HG02981 (cell line): ENCODE data around the gene B4GALNT2.

Experiments
- ATAC-seq: cut with Tn5 transposase; IDR thresholded peaks from one replicate; pipeline ENCODE4 v1.9.1; 2021; ENCODE audit warnings: mild to moderate bottlenecking, moderate library complexity; ENCODE audit not compliant: unreplicated experiment

The B4GALNT2 gene

DNA sequence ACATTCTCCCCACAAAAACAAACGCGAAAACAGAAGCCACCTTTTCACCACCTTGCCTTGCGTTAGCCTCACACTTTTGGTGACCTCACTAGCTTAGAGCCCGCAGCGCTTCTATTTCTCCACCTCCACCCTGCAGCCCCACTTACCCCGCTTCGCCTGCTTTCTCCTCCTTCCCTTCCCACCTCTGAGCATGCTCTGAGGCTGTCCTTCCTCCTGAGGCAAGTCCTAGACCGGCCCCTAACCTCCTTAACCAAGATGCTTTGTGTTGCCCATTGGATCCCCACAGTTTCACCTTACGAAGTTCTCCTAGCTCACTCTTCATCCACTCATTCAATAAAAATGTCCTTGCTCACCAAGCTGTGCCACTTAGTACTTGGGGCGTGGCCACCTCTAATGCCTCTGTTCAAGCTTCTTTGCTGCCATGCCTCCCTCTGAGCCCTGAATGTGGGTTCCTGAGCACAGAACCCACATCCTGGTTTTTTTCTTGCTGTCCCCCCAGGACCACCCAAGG is 76.5 kb downstream of the B4GALNT2 start:
- no peak for ATAC-seq

DNA sequence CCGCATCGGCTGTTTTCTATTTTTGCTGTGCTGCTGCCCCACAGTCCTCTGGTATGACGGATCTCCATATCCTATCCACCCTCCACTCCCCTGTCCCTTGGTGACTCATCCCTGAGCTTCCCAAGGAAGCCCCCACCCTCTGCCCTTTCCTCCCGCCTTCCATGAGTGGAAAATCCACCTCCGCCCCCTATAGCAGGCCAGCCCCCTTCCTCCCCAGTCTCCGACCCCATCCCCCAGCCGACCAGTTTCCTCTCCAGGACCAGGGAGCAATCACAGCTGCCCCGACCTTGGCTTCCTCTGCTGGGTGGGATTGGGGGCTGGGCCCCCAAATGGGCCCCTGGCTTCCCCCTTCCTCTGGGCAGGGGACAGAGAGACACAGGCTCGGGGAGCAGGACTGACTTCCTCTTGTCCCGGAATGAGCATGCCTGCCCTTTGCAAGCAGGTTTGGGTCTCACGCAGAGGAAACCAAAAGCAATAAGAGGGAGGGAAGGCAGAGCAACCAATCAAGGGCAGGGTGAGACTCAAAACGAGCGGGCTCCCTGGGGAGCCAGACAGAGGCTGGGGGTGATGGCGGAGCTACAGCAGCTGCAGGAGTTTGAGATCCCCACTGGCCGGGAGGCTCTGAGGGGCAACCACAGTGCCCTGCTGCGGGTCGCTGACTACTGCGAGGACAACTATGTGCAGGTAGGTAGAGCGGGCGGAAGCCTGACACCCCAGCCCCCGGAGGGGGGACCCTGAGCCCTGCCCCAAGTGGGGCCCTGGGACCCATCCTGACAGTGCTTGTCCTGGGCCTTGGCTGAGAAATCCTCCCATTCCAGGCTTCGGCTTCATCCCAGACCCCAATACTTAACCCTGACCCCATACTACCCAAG is 77.8 kb downstream of the B4GALNT2 start, which contains the start of the genes ABI3 and GNGT2:
ABI3 (plus strand) TSS at position 550 of the 872 bp plus-strand sequence; CDS start at position 568, 18 bp downstream.
GNGT2 (minus strand) TSS at position 417 of the 872 bp plus-strand sequence. CDS start 3,152 bp downstream, outside the sequence.
- ATAC-seq, result peak; percentile 85

DNA sequence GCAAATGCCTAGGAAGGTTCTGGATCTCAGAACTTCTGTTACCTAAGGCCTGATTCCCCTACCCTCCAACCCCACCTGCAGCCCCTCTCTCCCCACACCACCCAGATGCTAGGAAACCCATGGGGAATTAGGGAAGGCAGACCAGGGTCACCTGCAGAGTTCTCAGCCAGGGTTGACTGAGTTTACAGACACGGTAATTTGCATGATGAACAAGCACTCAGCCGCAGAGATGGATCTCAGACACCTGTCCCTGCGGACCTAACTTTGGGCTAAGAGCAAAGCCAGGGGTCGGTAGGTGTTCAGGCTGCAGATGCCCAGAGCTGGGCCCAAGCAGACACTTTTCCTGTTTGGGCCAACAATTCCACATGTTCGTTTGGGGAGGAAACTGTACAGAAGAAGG is 80.8 kb downstream of the B4GALNT2 start:
- ATAC-seq, result no peak

DNA sequence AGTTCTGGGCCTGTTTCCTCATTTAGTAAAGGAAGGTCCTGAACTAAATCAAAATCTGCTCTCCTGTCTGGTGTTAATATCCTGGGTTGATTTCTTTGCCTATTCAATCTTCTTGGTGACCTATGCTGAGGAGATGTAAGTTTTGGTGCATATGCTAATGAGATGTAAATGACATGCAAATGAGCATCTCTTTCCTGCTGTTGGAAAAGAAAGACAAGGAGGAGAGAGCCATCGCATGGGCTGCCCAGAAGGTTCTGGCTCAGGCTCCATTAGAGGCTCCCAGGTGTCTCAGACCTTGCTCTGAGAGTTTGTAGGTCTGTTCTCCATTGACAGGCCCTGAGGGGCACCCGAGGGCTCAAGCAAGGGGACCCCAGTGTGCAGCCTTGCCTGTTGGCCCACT is 81.3 kb downstream of the B4GALNT2 start:
- ATAC-seq, result no peak

DNA sequence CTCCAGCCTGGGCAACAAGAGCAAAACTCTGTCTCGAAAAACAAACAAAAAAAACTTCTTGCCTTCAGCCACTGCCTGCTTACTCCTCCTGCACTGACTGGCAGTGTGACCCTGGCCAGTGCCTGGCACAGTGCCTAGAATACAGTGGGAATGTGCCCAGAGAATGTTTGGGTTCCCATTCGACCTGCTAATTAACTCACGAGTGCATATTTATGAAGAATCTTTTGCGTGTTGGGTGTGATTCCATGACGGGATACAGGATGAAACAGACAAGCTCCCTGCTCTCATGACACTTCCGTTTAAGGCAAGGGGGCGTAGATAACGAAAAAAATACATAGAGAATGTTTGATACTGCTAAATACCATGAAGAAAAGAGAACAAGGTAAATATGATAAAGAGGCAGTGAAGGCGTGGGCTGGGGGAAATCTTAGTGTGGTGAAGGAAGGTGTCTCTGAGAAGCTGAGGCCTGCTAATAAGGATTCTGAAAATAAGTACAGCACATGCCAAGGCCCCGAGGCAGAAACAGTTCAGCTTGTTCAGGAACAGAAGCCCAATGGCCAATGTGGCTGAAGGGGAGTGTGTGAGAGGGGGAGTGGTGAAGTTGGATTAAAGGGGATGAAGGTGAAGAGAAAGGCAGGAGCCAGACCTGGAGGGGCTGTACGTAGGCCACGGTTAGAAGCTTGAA is 82.2 kb downstream of the B4GALNT2 start:
- ATAC-seq, result no peak

DNA sequence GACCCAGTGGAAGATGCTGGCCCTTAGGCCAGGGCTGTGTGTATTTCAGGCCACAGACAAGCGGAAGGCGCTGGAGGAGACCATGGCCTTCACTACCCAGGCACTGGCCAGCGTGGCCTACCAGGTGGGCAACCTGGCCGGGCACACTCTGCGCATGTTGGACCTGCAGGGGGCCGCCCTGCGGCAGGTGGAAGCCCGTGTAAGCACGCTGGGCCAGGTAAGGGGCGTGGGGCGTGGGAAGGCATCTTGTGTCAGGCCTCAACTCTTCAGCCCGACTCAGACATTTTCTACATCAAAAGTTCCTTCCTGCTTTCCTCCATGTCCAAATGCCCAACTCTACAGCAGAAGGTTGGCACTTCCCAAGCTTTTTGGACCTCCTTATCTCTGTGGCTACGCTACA is 83.9 kb downstream of the B4GALNT2 start:
- no peak for ATAC-seq

DNA sequence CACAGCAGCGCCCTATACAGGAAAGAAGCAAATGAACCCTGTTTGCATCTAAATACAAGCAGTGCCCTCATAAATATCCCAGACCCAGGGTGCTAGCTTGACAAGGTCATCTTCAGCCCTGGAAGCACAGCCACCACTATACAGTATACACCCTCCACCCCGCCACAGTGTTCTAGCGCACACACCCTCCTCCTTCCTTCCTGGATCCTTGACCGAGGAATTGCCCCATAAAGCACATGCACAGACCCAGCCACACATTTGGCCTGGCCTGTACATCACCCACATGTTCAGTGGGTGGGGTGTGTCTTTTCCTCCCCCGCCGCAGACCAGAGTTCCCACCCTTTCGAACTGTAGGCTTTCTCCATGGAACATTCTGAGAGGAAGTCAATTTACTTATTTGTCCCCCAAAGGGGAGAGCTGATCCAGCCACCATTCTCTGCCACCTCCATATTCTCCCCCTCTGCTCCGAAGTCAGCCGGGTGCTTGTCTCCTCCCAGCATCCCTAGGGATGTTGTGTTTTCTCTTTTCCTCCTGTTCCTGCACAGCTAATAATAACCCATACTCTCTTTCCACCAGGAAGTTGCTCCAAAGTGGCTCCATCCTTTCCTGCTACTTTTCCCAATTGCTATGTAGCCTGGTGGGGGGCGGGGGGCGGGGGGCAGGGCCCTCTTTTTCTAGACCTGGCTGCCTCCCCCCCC is 84.5 kb downstream of the B4GALNT2 start:
- no peak for ATAC-seq

DNA sequence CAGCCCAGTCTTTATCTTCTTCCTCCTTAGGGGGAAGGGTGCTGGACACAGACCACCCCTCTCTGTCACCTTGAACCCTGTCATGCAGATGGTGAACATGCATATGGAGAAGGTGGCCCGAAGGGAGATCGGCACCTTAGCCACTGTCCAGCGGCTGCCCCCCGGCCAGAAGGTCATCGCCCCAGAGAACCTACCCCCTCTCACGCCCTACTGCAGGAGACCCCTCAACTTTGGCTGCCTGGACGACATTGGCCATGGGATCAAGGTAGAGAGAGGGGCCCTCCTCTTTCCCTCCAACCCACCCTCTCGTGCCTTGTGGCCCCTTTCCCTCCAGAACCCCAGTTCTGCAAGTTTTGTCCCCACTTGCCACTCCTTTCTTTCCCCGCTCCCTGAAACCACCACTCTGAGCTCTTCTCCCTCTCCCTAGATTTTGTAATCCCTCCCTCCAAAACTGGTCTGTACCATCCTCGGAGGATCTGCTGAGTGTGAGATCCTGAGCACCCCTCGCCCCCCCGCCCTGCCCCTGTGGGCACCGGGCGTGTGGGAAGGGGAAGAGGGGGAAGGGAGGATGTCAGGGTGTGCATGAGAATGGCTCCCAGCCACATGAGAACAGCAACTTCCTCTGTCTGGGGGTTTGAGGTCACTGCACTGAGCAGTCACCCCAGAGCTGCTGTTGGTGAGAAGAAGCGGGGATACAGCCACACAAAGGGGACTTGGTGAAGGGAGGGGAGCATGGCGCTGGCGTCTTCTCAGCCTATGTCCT is 85.3 kb downstream of the B4GALNT2 start:
- peak; percentile 52 for ATAC-seq

DNA sequence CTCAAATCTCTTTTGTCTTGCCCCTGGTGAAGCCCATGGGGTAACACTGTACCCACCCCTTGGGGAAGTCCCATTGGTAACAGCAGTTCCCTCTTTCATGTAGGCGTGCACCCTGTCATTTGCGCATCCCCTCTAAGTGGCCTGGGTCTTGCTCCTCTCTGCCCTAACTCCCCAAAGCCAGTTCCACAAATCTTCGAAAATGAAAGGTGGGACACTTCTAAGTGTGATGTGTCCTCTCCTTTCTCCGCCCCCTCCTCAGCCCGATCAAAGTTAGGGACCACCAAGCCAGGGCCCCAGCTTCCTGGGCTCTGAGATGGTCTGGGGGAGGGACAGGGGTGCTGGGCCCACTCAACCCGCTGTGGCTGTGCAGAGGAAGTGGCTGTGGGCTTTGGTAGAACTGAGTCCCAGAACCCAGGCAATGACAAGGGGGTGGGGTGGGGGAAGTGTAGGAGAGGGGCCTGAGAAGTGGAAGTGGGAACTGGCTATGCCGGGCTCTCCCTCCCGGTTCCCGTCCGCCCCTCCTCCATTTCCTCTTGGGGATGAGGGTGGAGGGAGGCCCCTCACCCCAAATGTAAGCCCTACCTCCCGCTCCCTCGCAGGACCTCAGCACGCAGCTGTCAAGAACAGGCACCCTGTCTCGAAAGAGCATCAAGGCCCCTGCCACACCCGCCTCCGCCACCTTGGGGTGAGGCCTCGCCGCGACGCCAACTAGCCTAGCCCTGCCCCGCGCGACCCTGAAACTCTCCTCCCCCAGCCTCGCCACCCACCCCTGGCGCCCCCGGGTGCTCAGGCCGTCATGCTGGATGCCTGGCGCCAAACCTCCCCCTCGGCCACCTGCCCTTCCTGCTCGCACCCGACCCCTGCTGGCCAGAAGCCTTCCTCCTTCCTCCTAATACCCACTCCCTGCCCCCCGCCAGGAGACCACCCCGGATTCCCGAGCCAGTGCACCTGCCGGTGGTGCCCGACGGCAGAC is 86.7 kb downstream of the B4GALNT2 start:
- ATAC-seq, result peak; percentile 40

DNA sequence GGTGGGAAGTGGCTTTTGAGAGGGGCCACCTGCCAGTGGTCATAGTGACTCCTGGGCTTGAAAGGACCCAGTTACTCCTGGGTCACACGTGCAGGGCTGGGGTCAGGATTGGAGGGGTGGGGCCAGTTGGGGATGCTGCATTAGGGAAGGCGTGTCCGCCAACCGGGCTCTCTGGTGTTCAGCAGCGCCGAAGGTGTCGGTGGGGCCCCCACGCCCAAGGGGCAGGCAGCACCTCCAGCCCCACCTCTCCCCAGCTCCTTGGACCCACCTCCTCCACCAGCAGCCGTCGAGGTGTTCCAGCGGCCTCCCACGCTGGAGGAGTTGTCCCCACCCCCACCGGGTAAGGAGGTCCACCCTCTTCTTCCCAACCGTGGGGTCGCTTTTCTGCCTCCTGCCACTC is 87.4 kb downstream of the B4GALNT2 start:
- no peak for ATAC-seq

DNA sequence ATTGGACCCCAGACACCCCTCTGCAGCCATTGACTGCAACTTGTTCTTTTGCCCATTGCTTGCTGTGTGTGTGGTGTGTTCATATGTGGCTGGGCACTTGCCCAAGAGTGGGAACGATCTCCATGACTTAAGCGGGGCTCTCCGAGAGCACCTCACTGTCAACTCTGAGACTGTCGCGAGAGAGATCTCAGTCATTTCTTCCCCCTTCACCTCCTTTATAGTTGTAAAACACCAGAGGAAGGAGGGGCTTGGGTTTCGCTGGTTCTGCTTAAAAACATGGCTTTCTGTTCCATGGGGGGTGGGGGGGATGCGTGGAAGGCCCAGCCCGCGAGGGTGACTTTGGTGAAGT is 90.6 kb downstream of the B4GALNT2 start:
- ATAC-seq, result no peak

DNA sequence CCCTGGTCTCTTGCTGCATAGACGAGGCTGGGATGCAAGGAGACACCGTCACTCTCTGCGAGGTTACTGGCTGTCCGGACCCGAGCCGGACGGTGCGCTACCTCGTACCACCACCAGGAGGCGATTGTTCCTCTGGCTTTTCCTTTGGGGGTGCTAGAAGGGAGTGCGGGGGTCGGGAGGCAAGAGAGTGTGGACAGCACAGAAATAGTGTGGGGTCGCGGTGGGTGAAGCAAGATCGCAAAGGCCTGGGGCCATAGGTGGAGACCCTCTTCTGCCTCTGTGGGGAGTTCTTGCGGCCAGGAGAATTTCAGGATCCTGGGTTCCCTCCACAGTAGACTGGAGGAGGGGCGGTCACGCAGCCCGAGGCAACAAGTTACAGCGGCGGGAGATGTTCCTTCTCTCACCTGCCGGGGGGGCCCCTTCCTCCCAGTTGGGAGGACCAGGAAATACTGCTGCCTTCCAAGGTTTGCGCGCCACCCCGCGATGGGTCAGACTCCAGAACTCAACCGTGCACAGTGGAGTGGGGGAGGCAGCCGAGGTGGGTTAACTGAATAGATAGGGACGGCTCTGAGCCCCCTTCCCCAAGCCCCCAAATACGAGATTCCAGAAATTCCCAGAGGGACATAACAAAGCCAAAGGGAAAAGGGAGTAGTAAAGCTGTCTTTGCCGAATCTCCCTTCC is 91.1 kb downstream of the B4GALNT2 start:
- ATAC-seq, result no peak

DNA sequence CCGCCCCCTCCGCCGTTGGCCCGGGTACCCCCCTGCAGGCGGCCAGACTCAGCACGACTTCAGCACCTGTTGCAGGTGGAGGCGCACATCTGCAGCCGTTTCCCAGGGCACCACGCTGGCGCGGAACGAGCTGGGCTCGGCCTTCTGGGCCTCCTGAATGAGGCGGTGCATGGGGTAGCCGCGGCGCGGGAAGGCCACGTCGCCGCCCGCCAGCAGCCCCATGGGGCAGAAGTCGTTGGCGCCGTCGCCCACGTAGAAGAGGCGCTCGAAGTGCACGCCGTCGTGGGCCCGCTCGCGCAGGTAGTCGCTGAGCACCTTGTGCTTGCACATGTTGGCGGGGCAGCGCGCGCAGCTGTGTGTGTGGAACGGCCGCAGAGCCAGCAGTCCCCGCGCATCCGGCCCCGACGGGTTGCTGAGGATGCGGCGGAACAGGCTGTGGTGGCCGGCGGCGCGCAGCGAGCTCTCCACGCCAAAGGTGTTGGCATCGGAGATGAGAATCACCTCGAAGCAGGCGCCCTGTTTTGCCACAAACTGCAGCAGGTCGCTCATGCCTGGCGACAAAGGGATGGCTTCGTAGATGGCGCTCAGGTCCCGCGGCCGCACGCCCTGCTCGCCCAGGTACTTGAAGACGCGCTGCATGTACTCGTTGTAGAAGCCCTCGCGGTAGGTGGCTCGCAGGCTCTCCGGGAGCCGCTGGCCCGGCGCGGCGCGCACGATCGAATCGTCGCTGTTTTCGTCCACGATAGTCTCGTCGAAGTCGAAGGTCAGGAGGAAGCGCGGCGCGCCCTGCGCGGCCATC is 91.8 kb downstream of the B4GALNT2 start:
- no peak for ATAC-seq

DNA sequence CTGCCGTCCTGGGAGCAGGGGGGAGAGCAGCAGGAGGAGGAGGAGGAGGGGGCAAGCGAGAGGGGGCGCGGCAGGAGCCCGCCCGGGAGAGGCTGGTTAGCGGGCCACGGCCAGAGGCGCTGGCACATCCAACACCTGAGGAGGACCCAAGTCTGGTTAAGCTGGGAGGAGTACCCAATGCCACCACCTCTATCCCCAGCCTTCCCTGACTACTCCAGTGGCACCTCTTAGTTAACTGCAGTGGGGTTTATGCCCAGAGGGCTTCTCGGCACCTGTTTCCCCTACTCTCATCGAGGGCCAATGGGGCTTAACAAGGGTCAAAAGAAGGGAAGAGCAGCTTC is 92.4 kb downstream of the B4GALNT2 start:
- ATAC-seq, result no peak

DNA sequence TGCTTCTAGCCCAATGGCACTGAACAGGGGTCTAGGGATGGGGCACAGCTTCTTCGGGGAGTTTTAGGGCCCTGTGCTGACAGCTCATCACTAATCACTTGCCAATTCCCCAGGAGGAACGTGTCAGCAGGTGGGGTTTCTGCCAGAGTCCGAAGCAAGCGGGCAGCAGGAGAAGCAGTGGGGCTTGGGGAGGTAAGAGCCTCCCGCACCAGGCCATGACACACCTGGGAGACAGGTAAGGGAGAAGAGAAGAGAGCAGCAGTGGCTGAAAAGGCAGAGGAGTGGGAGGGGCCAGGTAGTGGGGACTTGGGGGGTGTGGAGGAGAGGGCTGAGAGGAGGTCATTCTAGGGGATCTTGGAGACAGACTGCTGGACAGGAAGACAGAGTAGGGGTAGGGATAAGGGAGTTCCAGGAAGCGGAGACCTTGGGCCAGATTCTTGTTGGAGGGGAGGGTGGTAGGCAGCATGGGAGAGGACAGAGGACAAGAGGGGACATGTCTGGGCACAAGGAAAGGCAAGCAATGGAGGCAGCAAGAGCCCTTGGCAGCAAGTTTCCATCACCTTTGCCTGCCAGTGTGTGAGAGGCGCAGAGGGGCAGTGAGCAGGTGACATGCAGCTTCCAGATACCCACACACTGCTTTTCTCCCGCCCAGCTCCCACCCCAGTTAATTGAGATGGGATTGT is 93.1 kb downstream of the B4GALNT2 start:
- no peak for ATAC-seq
